HUES6 (cell line): Measurements from ENCODE around the gene EML6.
"Not testable (repeated sequence)": the region's sequence is repeated elsewhere in the genome, so short reads cannot be mapped to it uniquely, and the experiment has no call there.

Experiments used
- H3K27ac ChIP-seq: 2 replicates; pipeline ENCODE4 v1.7.0; 2013; ENCODE audit warnings: low read depth, mild to moderate bottlenecking, low read length, inconsistent platforms
- H3K27me3 ChIP-seq: 2 replicates; pipeline ENCODE4 v1.6.1; 2013; ENCODE audit warnings: low read length; ENCODE audit not compliant: control insufficient read depth, insufficient read depth
- H3K36me3 ChIP-seq: 2 replicates; pipeline ENCODE4 v1.6.1; 2013; ENCODE audit warnings: low read length; ENCODE audit not compliant: control insufficient read depth, insufficient read depth
- H3K4me1 ChIP-seq: 2 replicates; pipeline ENCODE4 v1.6.1; 2013; ENCODE audit warnings: low read length; ENCODE audit not compliant: control insufficient read depth, insufficient read depth
- H3K4me3 ChIP-seq: 2 replicates; pipeline ENCODE4 v1.5.1; 2013; ENCODE audit warnings: low read depth, low read length
- H3K9ac ChIP-seq: one replicate; pipeline ENCODE4 v1.6.1; 2013; ENCODE audit warnings: mild to moderate bottlenecking, low read length
- H3K9me3 ChIP-seq: 2 replicates; pipeline ENCODE4 v1.6.1; 2013; ENCODE audit warnings: low read depth, low read length; ENCODE audit not compliant: control insufficient read depth, insufficient read depth

The EML6 gene

GRCh38 chr2:54983345-54984220, 260.1 kb downstream of the EML6 start:
- H3K27ac ChIP-seq: no peak overlapping the region
- peaks cover 62% of the 10 kb centered on the region for H3K36me3 ChIP-seq
- no peaks in the 10 kb centered on the region for H3K9me3 ChIP-seq
- no peak overlapping the region for H3K4me3 ChIP-seq
- H3K27me3 ChIP-seq: no peaks in the 10 kb centered on the region
- H3K9ac ChIP-seq: no peak overlapping the region
- H3K4me1 ChIP-seq: peaks cover 4% of the 10 kb centered on the region; the same call in 1 of the 2 replicates

- H3K9me3 ChIP-seq: no peaks in the 10 kb centered on the region
- H3K27me3 ChIP-seq: no peaks in the 10 kb centered on the region
- no peak overlapping the region for H3K4me3 ChIP-seq
- H3K4me1 ChIP-seq: peaks cover 12% of the 10 kb centered on the region; the same call in 1 of the 2 replicates
- H3K9ac ChIP-seq: no peak overlapping the region
- H3K27ac ChIP-seq: no peak overlapping the region
- peaks cover 58% of the 10 kb centered on the region for H3K36me3 ChIP-seq
Observed at GRCh38 chr2:54984476-54984875, 261.0 kb downstream of the EML6 start.

- no peaks in the 10 kb centered on the region for H3K27me3 ChIP-seq
- H3K27ac ChIP-seq: no peak overlapping the region
- H3K9ac ChIP-seq: no peak overlapping the region
Observed at GRCh38 chr2:54986264-54986663, 262.8 kb downstream of the EML6 start.

GRCh38 chr2:54988612-54989011, 265.1 kb downstream of the EML6 start:
- Histone ChIP-seq H3K9ac (no peak overlapping the region), H3K4me1 (peaks cover 14% of the 10 kb centered on the region; the same call in 1 of the 2 replicates), H3K4me3 (no peak overlapping the region), H3K9me3 (no peaks in the 10 kb centered on the region), H3K36me3 (peaks cover 27% of the 10 kb centered on the region), H3K27ac (no peak overlapping the region), H3K27me3 (no peaks in the 10 kb centered on the region)

More at GRCh38 chr2:54986264-54986663, 262.8 kb downstream of the EML6 start:
- no peaks in the 10 kb centered on the region for H3K9me3 ChIP-seq
- peaks cover 44% of the 10 kb centered on the region for H3K36me3 ChIP-seq
- no peak overlapping the region for H3K4me3 ChIP-seq
- peaks cover 14% of the 10 kb centered on the region; the same call in 1 of the 2 replicates for H3K4me1 ChIP-seq

GRCh38 chr2:54990694-54991093, 267.2 kb downstream of the EML6 start:
- Histone ChIP-seq H3K36me3 (peaks cover 19% of the 10 kb centered on the region), H3K4me1 (peaks cover 14% of the 10 kb centered on the region; the same call in 1 of the 2 replicates)
- not testable (repeated sequence) for H3K9ac ChIP-seq, H3K9me3 ChIP-seq, H3K4me3 ChIP-seq, H3K27me3 ChIP-seq, H3K27ac ChIP-seq

- H3K27ac ChIP-seq: no peak overlapping the region
Observed at GRCh38 chr2:54995553-54995952, 272.1 kb downstream of the EML6 start.

GRCh38 chr2:54997826-54998225, 274.4 kb downstream of the EML6 start:
- Histone ChIP-seq H3K9me3 (no peaks in the 10 kb centered on the region), H3K27me3 (no peaks in the 10 kb centered on the region), H3K4me1 (peaks cover 12% of the 10 kb centered on the region), H3K27ac (no peak overlapping the region), H3K4me3 (no peak overlapping the region), H3K36me3 (no peaks in the 10 kb centered on the region), H3K9ac (no peak overlapping the region)

More at GRCh38 chr2:54995553-54995952, 272.1 kb downstream of the EML6 start:
- Histone ChIP-seq H3K9me3 (no peaks in the 10 kb centered on the region), H3K4me1 (peaks cover 5% of the 10 kb centered on the region; the same call in 1 of the 2 replicates), H3K27me3 (no peaks in the 10 kb centered on the region), H3K36me3 (no peaks in the 10 kb centered on the region), H3K4me3 (no peak overlapping the region), H3K9ac (no peak overlapping the region)

GRCh38 chr2:54999182-54999581, 275.7 kb downstream of the EML6 start:
- Histone ChIP-seq H3K36me3 (no peaks in the 10 kb centered on the region), H3K9me3 (no peaks in the 10 kb centered on the region), H3K4me3 (no peak overlapping the region), H3K9ac (no peak overlapping the region), H3K27ac (no peak overlapping the region), H3K4me1 (peaks cover 12% of the 10 kb centered on the region), H3K27me3 (no peaks in the 10 kb centered on the region)

- peaks cover 13% of the 10 kb centered on the region for H3K4me1 ChIP-seq
- H3K4me3 ChIP-seq: no peak overlapping the region
- H3K27me3 ChIP-seq: no peaks in the 10 kb centered on the region
- H3K9ac ChIP-seq: no peak overlapping the region
- H3K27ac ChIP-seq: no peak overlapping the region
- no peaks in the 10 kb centered on the region for H3K36me3 ChIP-seq
- H3K9me3 ChIP-seq: no peaks in the 10 kb centered on the region
Observed at GRCh38 chr2:55000341-55000740, 276.9 kb downstream of the EML6 start.

GRCh38 chr2:55001716-55002115, 278.3 kb downstream of the EML6 start:
- Histone ChIP-seq H3K27me3 (no peaks in the 10 kb centered on the region), H3K4me1 (peaks cover 20% of the 10 kb centered on the region), H3K9ac (no peak overlapping the region), H3K9me3 (no peaks in the 10 kb centered on the region), H3K36me3 (no peaks in the 10 kb centered on the region), H3K4me3 (no peak overlapping the region), H3K27ac (no peak overlapping the region)
